Measurements from ENCODE around the gene FGD4. TPM values are rescaled to one million over a fixed set of nuclear protein-coding genes. Genes with fewer than 3 reads are reported as not detected.

The FGD4 gene
- total and polyA plus RNA-seq, 9 of the 15 experiments (the other 6 are each of a cell fraction or from before 2014, with no cell fraction given): 0.05 to 0.51 (median 0.27) TPM

GRCh38 chr12:32357601-32358249, 41.6 kb upstream of the FGD4 start (continued):
- TF ChIP-seq ZBTB11 (CRISPR knock-in tag; IDR thresholded peaks at IDR 0.05) (no peak), ESRRA (IDR thresholded peaks at IDR 0.05; ENCODE audit: borderline replicate concordance, low read depth) (no peak)
- TF ChIP-seq, protein P1, sequence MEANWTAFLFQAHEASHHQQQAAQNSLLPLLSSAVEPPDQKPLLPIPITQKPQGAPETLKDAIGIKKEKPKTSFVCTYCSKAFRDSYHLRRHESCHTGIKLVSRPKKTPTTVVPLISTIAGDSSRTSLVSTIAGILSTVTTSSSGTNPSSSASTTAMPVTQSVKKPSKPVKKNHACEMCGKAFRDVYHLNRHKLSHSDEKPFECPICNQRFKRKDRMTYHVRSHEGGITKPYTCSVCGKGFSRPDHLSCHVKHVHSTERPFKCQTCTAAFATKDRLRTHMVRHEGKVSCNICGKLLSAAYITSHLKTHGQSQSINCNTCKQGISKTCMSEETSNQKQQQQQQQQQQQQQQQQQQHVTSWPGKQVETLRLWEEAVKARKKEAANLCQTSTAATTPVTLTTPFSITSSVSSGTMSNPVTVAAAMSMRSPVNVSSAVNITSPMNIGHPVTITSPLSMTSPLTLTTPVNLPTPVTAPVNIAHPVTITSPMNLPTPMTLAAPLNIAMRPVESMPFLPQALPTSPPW (CRISPR knock-in tag; IDR thresholded peaks at IDR 0.05): no peak

DNA sequence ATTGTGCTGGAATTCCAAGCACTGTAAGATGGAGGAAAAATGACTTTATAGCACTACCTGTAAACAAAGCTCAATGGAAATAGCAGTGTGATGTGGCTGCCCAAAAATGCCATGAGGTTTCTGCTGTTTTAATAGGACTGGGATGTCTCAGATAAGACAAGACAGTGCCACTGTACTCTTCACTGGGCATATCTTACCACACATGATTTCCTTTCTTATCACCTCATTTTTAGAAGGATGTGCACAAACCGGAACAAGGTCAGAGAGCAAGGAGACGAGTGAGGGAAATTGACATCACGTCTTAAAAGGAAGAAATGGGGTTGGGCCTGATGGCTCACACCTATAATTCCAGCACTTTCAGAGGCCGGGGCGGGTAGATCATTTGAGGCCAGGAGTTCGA, 38.4 kb upstream of the FGD4 start:
- no peak for DNase-seq (ENCODE audit: extremely low read depth in 1 of 4, low spot score in 3 of 4)
- Histone ChIP-seq H3K9ac (ENCODE audit: insufficient read depth in 1 of 2, low read depth in 2 of 2, low read length in 2 of 2) (no peak overlapping the region), H3K36me3 (ENCODE audit: control insufficient read depth, insufficient read depth, low read length) (no peaks in the 10 kb centered on the region), H3K27ac (ENCODE audit: extremely low read depth, low read depth, low read length) (no peak overlapping the region), H3K79me2 (ENCODE audit: control insufficient read depth, insufficient read depth, low read length) (no peaks in the 10 kb centered on the region), H3K4me3 (no peak overlapping the region), H3K9me1 (ENCODE audit: control insufficient read depth, insufficient read depth, low read length) (no peaks in the 10 kb centered on the region), H3K4me1 (replicated peaks in 1 of 2; ENCODE audit: control insufficient read depth in 2 of 2, insufficient read depth in 2 of 2, low read length in 2 of 2) (no peaks in the 10 kb centered on the region), H4K20me1 (replicated peaks; ENCODE audit: control insufficient read depth, insufficient read depth, low read length) (no peaks in the 10 kb centered on the region), H3K27me3 (ENCODE audit: control insufficient read depth in 2 of 2, insufficient read depth in 2 of 2, low read length in 2 of 2) (no peaks in the 10 kb centered on the region), H2AFZ (ENCODE audit: low read depth, low read length) (no peak overlapping the region), H3K9me3 (replicated peaks; ENCODE audit: control insufficient read depth, insufficient read depth, low read depth, low read length) (no peaks in the 10 kb centered on the region), H3K4me2 (ENCODE audit: insufficient read depth, low read length) (no peak overlapping the region)
- ChIA-PET POLR2A (interaction anchor here (0.7 kb wide), 1 partner anchor 168 kb away, joined by 3 read pairs; no protein-coding TSS in a partner anchor), CTCF (ENCODE audit: low intra/inter-chr PET ratio) (no interaction called here)
- WGBS (ENCODE audit: insufficient coverage, low coverage, missing lambda C conversion rate): 8% methylated on average over 6 of the region's 6 CpGs
- BruUV-seq (replicated peaks): no TSS peak
- TF ChIP-seq CREM (IDR thresholded peaks at IDR 0.05; ENCODE audit: low read depth): no peak
- TF ChIP-seq PTTG1 (tag; IDR thresholded peaks at IDR 0.05; ENCODE audit: low read depth): no peak
- no peak for TF ChIP-seq USF2 (CRISPR knock-in tag; IDR thresholded peaks at IDR 0.05)
- in situ Hi-C loops (cut with MboI): loop anchor here (10.0 kb wide), 1 partner anchor 294 kb away; no protein-coding TSS in a partner anchor
- no peak for FAIRE-seq
- no peak for ATAC-seq
- intact Hi-C loops (cut with micrococcal nuclease): no loop called here

Data from K562 (cell line).